Gastrocnemius medialis (tissue), 4 donors: ENCODE data around the gene THOC5.

Experiments used
- CTCF ChIP-seq, 5 experiments: fragments of 450-650 bp in 3 of 5; fragments of 200-600 bp in 2 of 5; sonication (generic) in 2 of 5; IDR thresholded peaks in 4 of 5; conservative IDR thresholded peaks in 1 of 5; 1 replicate in 4 of 5; 2 replicates in 1 of 5; pipeline ENCODE4 v1.5.1; 2016 to 2019; ENCODE audit warnings: antibody characterized with exemption in 5 of 5, mild to moderate bottlenecking in 3 of 5, moderate library complexity in 3 of 5
- POLR2A ChIP-seq, 2 donors: fragments of 450-650 bp; IDR thresholded peaks; one replicate each; pipeline ENCODE4 v1.6.1; 2017; ENCODE audit warnings: antibody characterized with exemption in 2 of 2, mild to moderate bottlenecking in 2 of 2, moderate library complexity in 2 of 2

- no peak for TF ChIP-seq CTCF (IDR thresholded peaks at IDR 0.05 in 4 of 5, conservative IDR thresholded peaks at IDR 0.05 in 1 of 5)
- TF ChIP-seq POLR2A (IDR thresholded peaks at IDR 0.05): no peak
Observed at GRCh38 chr22:29587938-29588699, 34.6 kb upstream of the THOC5 start.
